ENCODE results near the gene DNAJB1. TPM values are rescaled to one million over a fixed set of nuclear protein-coding genes. Genes with fewer than 3 reads are reported as not detected.

The DNAJB1 gene
- polyA plus RNA-seq, 1 donor (not counting 4 experiments of a cell fraction or from before 2014, with no cell fraction given): 265 TPM

DNA sequence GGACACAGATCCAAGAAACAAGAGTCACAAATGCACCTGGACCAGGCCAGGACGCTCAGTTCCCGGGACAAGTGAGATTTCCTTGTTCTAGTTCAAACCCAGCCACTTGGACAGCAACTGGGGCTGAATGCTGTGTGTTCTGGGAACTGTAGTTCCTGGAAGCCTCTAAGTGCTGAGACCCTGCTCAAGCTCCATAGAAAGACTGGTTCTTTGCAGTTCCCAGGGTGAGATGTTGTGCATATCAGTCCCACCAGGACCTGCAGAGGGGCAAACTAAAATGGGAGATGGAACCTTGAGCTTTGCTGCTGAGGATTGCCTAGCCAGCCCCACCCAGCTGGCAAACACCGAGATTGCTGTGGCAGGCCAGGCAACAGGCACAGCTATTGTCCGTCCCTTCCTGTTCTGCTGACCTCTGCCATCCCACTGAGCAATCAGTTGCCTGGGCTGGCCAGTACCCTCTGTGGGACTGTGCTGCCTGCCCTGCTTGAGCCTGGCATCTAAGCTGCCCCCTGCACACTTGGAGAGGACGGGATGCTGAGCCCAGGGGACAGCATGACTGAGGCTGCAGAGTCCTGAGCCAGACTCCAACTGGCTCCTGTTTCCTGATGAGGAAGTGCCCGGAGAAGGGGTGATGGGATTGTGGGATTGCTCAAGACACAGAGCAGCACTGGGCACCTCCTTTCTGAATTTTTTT lies 20.8 kb downstream of the DNAJB1 start:
- Histone ChIP-seq H3K4me1 (ENCODE audit: control insufficient read depth, extremely low read depth, insufficient read depth, low read length) (peaks cover 28% of the 10 kb centered on the region), H3K4me2 (ENCODE audit: control insufficient read depth, extremely low read depth, insufficient read depth, low read depth, low read length) (peak overlapping the region; percentile 79), H3K27me3 (ENCODE audit: control insufficient read depth, extremely low read depth, insufficient read depth, low read length) (no peaks in the 10 kb centered on the region), H4K20me1 (ENCODE audit: control insufficient read depth, extremely low read depth, insufficient read depth, low read length) (peaks cover 4% of the 10 kb centered on the region), H3K36me3 (ENCODE audit: control insufficient read depth in 2 of 2, extremely low read depth in 1 of 2, insufficient read depth in 2 of 2, low read length in 2 of 2) (peaks cover 3 to 7% of the 10 kb centered on the region in 2 experiments), H3K9ac (ENCODE audit: control insufficient read depth, extremely low read depth, insufficient read depth, low read length) (peak overlapping the region; percentile 71), H3K79me2 (ENCODE audit: control insufficient read depth, insufficient read depth, low read length) (peaks cover 32% of the 10 kb centered on the region), H3K4me3 (ENCODE audit: control insufficient read depth in 2 of 3, extremely low read depth in 1 of 3, insufficient read depth in 2 of 3, low read depth in 1 of 3, low read length in 3 of 3) (no peak overlapping the region), H3K27ac (ENCODE audit: control insufficient read depth, insufficient read depth, low read length) (peak overlapping the region; percentile 81), H3K9me1 (ENCODE audit: control insufficient read depth, extremely low read depth, insufficient read depth, low read length) (no peaks in the 10 kb centered on the region), H3K9me3 (ENCODE audit: control insufficient read depth, low read depth, low read length) (no peaks in the 10 kb centered on the region), H2AFZ (ENCODE audit: control insufficient read depth, low read length) (peak overlapping the region; percentile 76)
- FAIRE-seq (peak; percentile 55), DNase-seq (ENCODE audit: low read depth, low spot score) (no peak)
- dilution Hi-C loops (cut with MboI; ENCODE audit: extremely low pct_ligation_motif_present, low sequenced_read_pairs): no loop called here
- no peak for TF ChIP-seq CTCF (optimal IDR thresholded peaks at IDR 0.05 in 1 of 3, IDR thresholded peaks at IDR 0.05 in 1 of 3, conservative IDR thresholded peaks at IDR 0.05 in 1 of 3; ENCODE audit: extremely low read depth in 1 of 3, insufficient read depth in 2 of 3, low read length in 3 of 3)
- no peak for TF ChIP-seq EZH2 (IDR thresholded peaks at IDR 0.05; ENCODE audit: low read length)

- peaks cover 7% of the 10 kb centered on the region for H4K20me1 ChIP-seq (ENCODE audit: control insufficient read depth, extremely low read depth, insufficient read depth, low read length)
- peaks cover 7 to 10% of the 10 kb centered on the region in 2 experiments for H3K36me3 ChIP-seq (ENCODE audit: control insufficient read depth in 2 of 2, extremely low read depth in 1 of 2, insufficient read depth in 2 of 2, low read length in 2 of 2)
- DNase-seq (ENCODE audit: low read depth, low spot score) (no peak), FAIRE-seq (peak; percentile 60)
- peaks cover 27% of the 10 kb centered on the region for H3K4me1 ChIP-seq (ENCODE audit: control insufficient read depth, extremely low read depth, insufficient read depth, low read length)
- dilution Hi-C loops (cut with MboI; ENCODE audit: extremely low pct_ligation_motif_present, low sequenced_read_pairs): no loop called here
- peak overlapping the region; percentile 81 for H3K27ac ChIP-seq (ENCODE audit: control insufficient read depth, insufficient read depth, low read length)
- H3K9me1 ChIP-seq (ENCODE audit: control insufficient read depth, extremely low read depth, insufficient read depth, low read length): no peaks in the 10 kb centered on the region
- peak overlapping the region; percentile 76 for H2AFZ ChIP-seq (ENCODE audit: control insufficient read depth, low read length)
- no peaks in the 10 kb centered on the region for H3K27me3 ChIP-seq (ENCODE audit: control insufficient read depth, extremely low read depth, insufficient read depth, low read length)
- peak overlapping the region in 1 of 3 experiments; percentile 61 for H3K4me3 ChIP-seq (ENCODE audit: control insufficient read depth in 2 of 3, extremely low read depth in 1 of 3, insufficient read depth in 2 of 3, low read depth in 1 of 3, low read length in 3 of 3)
- H3K79me2 ChIP-seq (ENCODE audit: control insufficient read depth, insufficient read depth, low read length): peaks cover 37% of the 10 kb centered on the region
- H3K9ac ChIP-seq (ENCODE audit: control insufficient read depth, extremely low read depth, insufficient read depth, low read length): peak overlapping the region; percentile 71
- H3K4me2 ChIP-seq (ENCODE audit: control insufficient read depth, extremely low read depth, insufficient read depth, low read depth, low read length): peak overlapping the region; percentile 79
- no peaks in the 10 kb centered on the region for H3K9me3 ChIP-seq (ENCODE audit: control insufficient read depth, low read depth, low read length)
- TF ChIP-seq EZH2 (IDR thresholded peaks at IDR 0.05; ENCODE audit: low read length) (no peak), CTCF (optimal IDR thresholded peaks at IDR 0.05 in 1 of 3, IDR thresholded peaks at IDR 0.05 in 1 of 3, conservative IDR thresholded peaks at IDR 0.05 in 1 of 3; ENCODE audit: extremely low read depth in 1 of 3, insufficient read depth in 2 of 3, low read length in 3 of 3) (no peak)
These were observed 21.4 kb downstream of the DNAJB1 start for GRCh38 chr19:14496834-14497227.

Data from keratinocyte (primary cell).